Panc1 (cell line): ENCODE measurements around the gene MPRIP. TPM values are rescaled to one million over a fixed set of nuclear protein-coding genes. Genes with fewer than 3 reads are reported as not detected.
"Not testable (repeated sequence)": the region's sequence is repeated elsewhere in the genome, so short reads cannot be mapped to it uniquely, and the experiment has no call there.

Experiments used
- ATAC-seq: fragments of 200-7000 bp; cut with Tn5 transposase; 2 replicates; pipeline ENCODE4 v1.9.1; 2020; ENCODE audit warnings: mild to moderate bottlenecking, moderate library complexity
- BruUV-seq: library from RNA; stranded (reverse); fragments of 400-500 nt; replicated peaks from 2 replicates; lab custom pipeline; 2021; lab: Mats Ljungman, UMichigan
- CTCF ChIA-PET: fragments of 300-600 bp; sonication (Branson Sonifier 250); formaldehyde crosslinking; loops from one replicate; lab custom pipeline; 2022; ENCODE audit warnings: antibody characterized with exemption; lab: Charles Lee
- POLR2A ChIA-PET: fragments of 300-600 bp; sonication (Branson Sonifier 250); formaldehyde crosslinking; loops from one replicate; lab custom pipeline; 2022; ENCODE audit warnings: antibody characterized with exemption; lab: Charles Lee
- DNase-seq: peaks from one replicate; pipeline ENCODE4 v3.0.0-alpha.2; 2010; ENCODE audit warnings: low read depth, low spot score
- H3K27ac ChIP-seq: 2 replicates; pipeline ENCODE4 v1.5.1; 2011; ENCODE audit warnings: mild to moderate bottlenecking, low read length, inconsistent platforms
- H3K27me3 ChIP-seq: fragments of 200-500 bp; sonication (Bioruptor generic); 2 replicates; pipeline ENCODE4 v1.6.0; 2014; ENCODE audit warnings: low read length, inconsistent platforms; ENCODE audit not compliant: control insufficient read depth, insufficient read depth
- H3K36me3 ChIP-seq: fragments of 200-500 bp; sonication (Bioruptor generic); 2 replicates; pipeline ENCODE4 v1.5.1; 2014; ENCODE audit warnings: inconsistent platforms, mild to moderate bottlenecking, low read length, moderate library complexity; ENCODE audit not compliant: control insufficient read depth, insufficient read depth
- H3K4me1 ChIP-seq: 2 replicates; pipeline ENCODE4 v1.5.1; 2011; ENCODE audit warnings: inconsistent platforms, mild to moderate bottlenecking, low read length, moderate library complexity; ENCODE audit not compliant: control insufficient read depth, insufficient read depth
- H3K4me3 ChIP-seq, 2 experiments: 2 replicates each; pipeline ENCODE4 v1.5.1; 2011 to 2012; ENCODE audit warnings: low read depth in 2 of 2, low read length in 2 of 2, mild to moderate bottlenecking in 2 of 2, inconsistent platforms in 1 of 2, moderate library complexity in 1 of 2
- H3K9me3 ChIP-seq: fragments of 200-500 bp; sonication (Bioruptor generic); 2 replicates; pipeline ENCODE4 v1.5.1; 2014; ENCODE audit warnings: low read depth, mild to moderate bottlenecking, inconsistent platforms, low read length, moderate library complexity; ENCODE audit not compliant: control insufficient read depth, insufficient read depth
- POLR2AphosphoS5 ChIP-seq: IDR thresholded peaks from 2 replicates; pipeline ENCODE4 v1.6.1; 2012; ENCODE audit warnings: mild to moderate bottlenecking, low read depth, low read length, moderate library complexity
- REST ChIP-seq, 2 experiments: IDR thresholded peaks; 2 replicates each; pipeline ENCODE4 v1.6.1; 2011 to 2012; ENCODE audit warnings: low read depth in 2 of 2, control low read depth in 1 of 2, low read length in 1 of 2, mild to moderate bottlenecking in 1 of 2, moderate library complexity in 1 of 2; ENCODE audit not compliant: insufficient read depth in 1 of 2
- SIN3A ChIP-seq: IDR thresholded peaks from 2 replicates; pipeline ENCODE4 v1.6.1; 2012; ENCODE audit warnings: low read depth, mild to moderate bottlenecking, low read length, moderate library complexity, borderline replicate concordance; ENCODE audit not compliant: insufficient read depth
- TCF7L2 ChIP-seq: IDR thresholded peaks from 2 replicates; pipeline ENCODE4 v1.6.1; 2011; ENCODE audit warnings: mild to moderate bottlenecking, low read depth, low read length, inconsistent platforms
- in situ Hi-C: cut with HindIII; loops from 2 replicates; pipeline ENCODE4 v1.10.0; 2016; ENCODE audit warnings: low sequenced_read_pairs, low pct_unique_long_range_greater_than_20kb
- intact Hi-C: fragments of 100-400 bp; cut with micrococcal nuclease; formaldehyde crosslinking; loops from one replicate; pipeline ENCODE4 v1.10.0; 2022; ENCODE audit not compliant: unreplicated experiment
- total RNA-seq: library from RNA; stranded (reverse); gene quantifications from one replicate; pipeline ENCODE4 v1.2.1, GENCODE V29; 2021; ENCODE audit not compliant: unreplicated experiment
- TF ChIP-seq, protein P1 (sequence below): fragments of 450-650 bp; IDR thresholded peaks from 2 replicates; pipeline ENCODE4 v1.5.1; 2017; ENCODE audit warnings: mild to moderate bottlenecking

Gene MPRIP
- total RNA-seq, 1 experiment from 2014 or later: 155 TPM

DNA sequence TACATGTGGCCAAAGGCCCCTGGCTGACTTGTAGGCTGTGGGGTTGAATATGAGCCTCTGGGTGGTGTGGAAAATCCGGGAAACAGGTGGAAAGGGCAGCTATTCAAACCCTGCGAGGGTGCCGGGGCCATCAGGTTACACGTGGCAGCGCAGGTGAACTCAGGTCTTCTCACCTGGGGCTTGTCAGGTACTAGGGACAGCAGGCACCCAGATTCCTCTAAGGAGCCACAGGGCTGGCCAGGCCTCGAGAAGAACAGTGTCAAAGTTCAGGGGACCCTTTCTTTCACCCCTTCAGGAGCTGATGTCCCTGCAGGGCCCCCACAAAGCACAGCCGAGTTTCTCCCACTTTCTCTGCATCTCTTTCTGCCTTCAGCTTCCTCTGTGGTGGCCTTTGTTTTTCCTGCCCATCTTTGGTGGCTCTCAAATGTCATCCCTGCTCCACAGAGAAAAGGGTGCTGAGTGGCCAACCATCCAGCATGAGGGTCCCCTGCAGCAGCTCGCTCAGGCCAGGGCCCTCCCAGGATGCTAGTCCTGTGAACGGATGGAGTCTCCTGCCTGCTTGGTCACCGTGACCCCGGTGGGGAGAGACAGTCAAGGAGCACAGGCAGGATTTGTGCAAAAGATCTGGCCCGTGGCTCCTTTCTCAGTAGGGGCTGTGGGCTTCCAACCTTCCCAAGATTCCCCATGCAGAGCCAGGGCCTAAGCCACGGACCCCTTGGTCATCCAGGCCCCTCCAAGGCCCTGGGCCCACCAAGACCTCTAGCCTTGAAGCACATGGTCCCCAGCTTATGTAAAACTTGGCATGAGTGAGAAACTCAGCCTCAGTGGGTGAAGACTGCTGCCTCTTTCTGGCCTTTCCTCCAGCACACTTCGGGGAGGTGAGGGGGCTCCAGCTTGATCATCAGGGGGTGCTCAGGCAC, 28.2 kb upstream of the MPRIP start:
- intact Hi-C loops, POLR2A ChIA-PET, CTCF ChIA-PET, BruUV-seq, H3K27ac ChIP-seq, ATAC-seq, DNase-seq, H3K4me1 ChIP-seq, H3K4me3 ChIP-seq, H3K27me3 ChIP-seq, H3K36me3 ChIP-seq, in situ Hi-C loops, H3K9me3 ChIP-seq: not testable (repeated sequence)

GRCh38 chr17:17014748-17015124, 27.5 kb upstream of the MPRIP start:
- POLR2A ChIA-PET, CTCF ChIA-PET, H3K4me1 ChIP-seq, ATAC-seq, BruUV-seq, H3K9me3 ChIP-seq, H3K27ac ChIP-seq, H3K4me3 ChIP-seq, intact Hi-C loops, H3K36me3 ChIP-seq, in situ Hi-C loops, H3K27me3 ChIP-seq, DNase-seq: not testable (repeated sequence)

- ATAC-seq: no peak
- Histone ChIP-seq H3K4me1 (no peaks in the 10 kb centered on the region), H3K9me3 (no peaks in the 10 kb centered on the region), H3K27ac (no peak overlapping the region), H3K27me3 (no peaks in the 10 kb centered on the region), H3K36me3 (no peaks in the 10 kb centered on the region), H3K4me3 (no peak overlapping the region)
- ChIA-PET POLR2A (no interaction called here), CTCF (no interaction called here)
- in situ Hi-C loops: no loop called here
- DNase-seq: no peak
- intact Hi-C loops: no loop called here
- BruUV-seq: no TSS peak
- TF ChIP-seq POLR2AphosphoS5 (no peak), REST (IDR thresholded peaks at IDR 0.05; ENCODE audit: insufficient read depth in 1 of 2, low read depth in 2 of 2, low read length in 1 of 2) (no peak), SIN3A (no peak), TCF7L2 (no peak)
- TF ChIP-seq, protein P1, sequence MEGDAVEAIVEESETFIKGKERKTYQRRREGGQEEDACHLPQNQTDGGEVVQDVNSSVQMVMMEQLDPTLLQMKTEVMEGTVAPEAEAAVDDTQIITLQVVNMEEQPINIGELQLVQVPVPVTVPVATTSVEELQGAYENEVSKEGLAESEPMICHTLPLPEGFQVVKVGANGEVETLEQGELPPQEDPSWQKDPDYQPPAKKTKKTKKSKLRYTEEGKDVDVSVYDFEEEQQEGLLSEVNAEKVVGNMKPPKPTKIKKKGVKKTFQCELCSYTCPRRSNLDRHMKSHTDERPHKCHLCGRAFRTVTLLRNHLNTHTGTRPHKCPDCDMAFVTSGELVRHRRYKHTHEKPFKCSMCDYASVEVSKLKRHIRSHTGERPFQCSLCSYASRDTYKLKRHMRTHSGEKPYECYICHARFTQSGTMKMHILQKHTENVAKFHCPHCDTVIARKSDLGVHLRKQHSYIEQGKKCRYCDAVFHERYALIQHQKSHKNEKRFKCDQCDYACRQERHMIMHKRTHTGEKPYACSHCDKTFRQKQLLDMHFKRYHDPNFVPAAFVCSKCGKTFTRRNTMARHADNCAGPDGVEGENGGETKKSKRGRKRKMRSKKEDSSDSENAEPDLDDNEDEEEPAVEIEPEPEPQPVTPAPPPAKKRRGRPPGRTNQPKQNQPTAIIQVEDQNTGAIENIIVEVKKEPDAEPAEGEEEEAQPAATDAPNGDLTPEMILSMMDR: no peak
These were observed 27.0 kb upstream of the MPRIP start for GRCh38 chr17:17015230-17015629.

GRCh38 chr17:17016199-17017197, 25.8 kb upstream of the MPRIP start:
- H3K4me3 ChIP-seq, in situ Hi-C loops, POLR2A ChIA-PET, CTCF ChIA-PET, H3K9me3 ChIP-seq, DNase-seq, H3K36me3 ChIP-seq, H3K27ac ChIP-seq, H3K4me1 ChIP-seq, BruUV-seq, intact Hi-C loops, ATAC-seq, H3K27me3 ChIP-seq: not testable (repeated sequence)
